HCT116 (cell line): ENCODE data around the gene ZDHHC19. TPM values are rescaled to one million over a fixed set of nuclear protein-coding genes. Genes with fewer than 3 reads are reported as not detected.

Experiments used
- ATAC-seq: fragments of 200-7000 bp; cut with Tn5 transposase; 2 replicates; pipeline ENCODE4 v1.9.1; 2020; ENCODE audit warnings: mild to moderate bottlenecking, moderate library complexity
- BruUV-seq: library from RNA; stranded (reverse); fragments of 400-500 nt; replicated peaks from 2 replicates; lab custom pipeline; 2021; lab: Mats Ljungman, UMichigan
- CTCF ChIA-PET: fragments of 300-600 bp; sonication (Branson Sonifier 250); formaldehyde crosslinking; loops from one replicate; lab custom pipeline; 2021; ENCODE audit warnings: antibody characterized with exemption; lab: Charles Lee
- POLR2A ChIA-PET: fragments of 300-600, 350-600 bp; sonication (Branson Sonifier 250); formaldehyde crosslinking; loops from one replicate; lab custom pipeline; 2021; ENCODE audit warnings: antibody characterized with exemption; lab: Charles Lee
- RAD21 ChIA-PET, 2 experiments: fragments of 300-600 bp; sonication (Branson Sonifier 250); formaldehyde crosslinking; loops; one replicate each; lab custom pipeline; 2023; ENCODE audit warnings: low total read pairs in 2 of 2; ENCODE audit not compliant: uncharacterized antibody in 2 of 2, unreplicated experiment in 2 of 2, low non-redundant PET in 1 of 2; lab: Charles Lee
- DNase-seq: peaks from one replicate; pipeline ENCODE4 v3.0.0-alpha.2; 2010; ENCODE audit warnings: low read depth, low spot score
- H2AFZ ChIP-seq: fragments of 200-600 bp; shearing (Covaris generic), sonication (generic); 2 replicates; pipeline ENCODE4 v1.6.1; 2017; ENCODE audit warnings: low read depth, mixed run types, mixed read lengths, antibody characterized with exemption, low read length; ENCODE audit not compliant: poor library complexity, severe bottlenecking
- H3K27ac ChIP-seq: 2 replicates; pipeline ENCODE4 v1.5.1; 2012; ENCODE audit warnings: low read depth, low read length
- H3K27me3 ChIP-seq: fragments of 200-600 bp; sonication (generic); 2 replicates; pipeline ENCODE4 v1.6.1; 2016; ENCODE audit warnings: mixed run types, low read length, mixed read lengths; ENCODE audit not compliant: insufficient read depth
- H3K36me3 ChIP-seq, 2 experiments: fragments of 200-500 bp in 1 of 2; fragments of 200-600 bp in 1 of 2; sonication (Bioruptor generic) in 1 of 2; sonication (generic) in 1 of 2; 2 replicates each; pipeline versions ENCODE4 v1.5.1 to v1.6.1; 2014 to 2016; ENCODE audit warnings: low read length in 2 of 2, inconsistent platforms in 1 of 2, mixed read lengths in 1 of 2, mixed run types in 1 of 2; ENCODE audit not compliant: insufficient read depth in 2 of 2, control insufficient read depth in 1 of 2
- H3K4me1 ChIP-seq, 2 experiments: fragments of 200-600 bp in 1 of 2; sonication (generic) in 1 of 2; 2 replicates each; pipeline versions ENCODE4 v1.5.1 to v1.6.1; 2012 to 2017; ENCODE audit warnings: low read length in 2 of 2, inconsistent platforms in 1 of 2, mild to moderate bottlenecking in 1 of 2, mixed read lengths in 1 of 2, mixed run types in 1 of 2, moderate library complexity in 1 of 2; ENCODE audit not compliant: insufficient read depth in 2 of 2, control insufficient read depth in 1 of 2
- H3K4me2 ChIP-seq: fragments of 200-600 bp; sonication (generic); 2 replicates; pipeline ENCODE4 v1.6.1; 2017; ENCODE audit warnings: mixed run types, low read length, mixed read lengths
- H3K4me3 ChIP-seq, 2 experiments: fragments of 200-600 bp in 1 of 2; sonication (generic) in 1 of 2; replicated peaks in 1 of 2; 2 replicates each; pipeline ENCODE4 v1.5.1; 2011 to 2016; ENCODE audit warnings: low read length in 2 of 2, control low read depth in 1 of 2, low read depth in 1 of 2, mild to moderate bottlenecking in 1 of 2, mixed read lengths in 1 of 2, mixed run types in 1 of 2
- H3K79me2 ChIP-seq: fragments of 200-600 bp; sonication (generic); 2 replicates; pipeline ENCODE4 v1.6.1; 2017; ENCODE audit warnings: mild to moderate bottlenecking, mixed run types, low read length, moderate library complexity, mixed read lengths; ENCODE audit not compliant: insufficient read depth
- H3K9ac ChIP-seq: fragments of 200-600 bp; sonication (generic); 2 replicates; pipeline ENCODE4 v1.6.1; 2016; ENCODE audit warnings: low read length, mixed read lengths
- H3K9me2 ChIP-seq: fragments of 200-600 bp; sonication (generic), shearing (Covaris generic); 2 replicates; pipeline ENCODE4 v1.6.1; 2017; ENCODE audit warnings: mixed run types, mild to moderate bottlenecking, moderate library complexity; ENCODE audit not compliant: insufficient read depth
- H3K9me3 ChIP-seq, 2 experiments: fragments of 200-500 bp in 1 of 2; fragments of 200-600 bp in 1 of 2; sonication (Bioruptor generic) in 1 of 2; sonication (generic) in 1 of 2; 2 replicates each; pipeline ENCODE4 v1.6.1; 2014 to 2017; ENCODE audit warnings: low read length in 2 of 2, mixed read lengths in 2 of 2, inconsistent platforms in 1 of 2, low read depth in 1 of 2, mild to moderate bottlenecking in 1 of 2, mixed run types in 1 of 2, moderate library complexity in 1 of 2; ENCODE audit not compliant: control insufficient read depth in 1 of 2, insufficient read depth in 1 of 2
- H4K20me1 ChIP-seq: fragments of 200-600 bp; sonication (generic), shearing (Covaris generic); 2 replicates; pipeline ENCODE4 v1.6.1; 2017; ENCODE audit warnings: mixed run types, mild to moderate bottlenecking, moderate library complexity; ENCODE audit not compliant: insufficient read depth
- CBX3 ChIP-seq: IDR thresholded peaks from 2 replicates; pipeline ENCODE4 v1.6.1; 2012; ENCODE audit warnings: low read depth
- ELF1 ChIP-seq: IDR thresholded peaks from 2 replicates; pipeline ENCODE4 v1.6.1; 2012; ENCODE audit warnings: low read depth, borderline replicate concordance
- EZH2 ChIP-seq: fragments of 200-600 bp; sonication (generic); IDR thresholded peaks from 2 replicates; pipeline ENCODE4 v1.6.1; 2017; ENCODE audit warnings: antibody characterized with exemption, mixed run types
- FOSL1 ChIP-seq: IDR thresholded peaks from 2 replicates; pipeline ENCODE4 v1.6.1; 2012; ENCODE audit warnings: low read depth
- JUND ChIP-seq: IDR thresholded peaks from 2 replicates; pipeline ENCODE4 v1.6.1; 2012
- SP1 ChIP-seq: IDR thresholded peaks from 2 replicates; pipeline ENCODE4 v1.6.1; 2012; ENCODE audit warnings: low read depth
- ZNF274 ChIP-seq: fragments of 200-500 bp; sonication (Bioruptor generic); IDR thresholded peaks from 2 replicates; pipeline ENCODE4 v1.6.1; 2014; ENCODE audit warnings: mild to moderate bottlenecking, low read depth, low read length, inconsistent platforms
- intact Hi-C: fragments of 100-400 bp; cut with micrococcal nuclease; formaldehyde crosslinking; loops from 2 replicates; pipeline ENCODE4 v1.10.0; 2022
- total RNA-seq: library from RNA; stranded (reverse); gene quantifications from one replicate; pipeline ENCODE4 v1.2.1, GENCODE V29; 2021; ENCODE audit not compliant: unreplicated experiment
- TF ChIP-seq, protein P1 (sequence below), 3 experiments: fragments of 200-600 bp in 1 of 3; sonication (generic) in 1 of 3; IDR thresholded peaks in 2 of 3; conservative IDR thresholded peaks in 1 of 3; 2 replicates each; pipeline ENCODE4 v1.5.1; 2012 to 2017; ENCODE audit warnings: low read depth in 2 of 3, low read length in 2 of 3, antibody characterized with exemption in 1 of 3, borderline replicate concordance in 1 of 3, control low read depth in 1 of 3, mild to moderate bottlenecking in 1 of 3, mixed read lengths in 1 of 3, mixed run types in 1 of 3, moderate library complexity in 1 of 3; ENCODE audit not compliant: insufficient read depth in 1 of 3
- TF ChIP-seq, protein P2 (sequence below): IDR thresholded peaks from 2 replicates; pipeline ENCODE4 v1.6.1; 2012; ENCODE audit warnings: low read depth
- TF ChIP-seq, protein P3 (sequence below): IDR thresholded peaks from 2 replicates; pipeline ENCODE4 v1.6.1; 2011; ENCODE audit warnings: mild to moderate bottlenecking, low read length, moderate library complexity; ENCODE audit not compliant: insufficient replicate concordance; ENCODE audit errors: extremely low read depth
- TF ChIP-seq, protein P4 (sequence below): IDR thresholded peaks from 2 replicates; pipeline ENCODE4 v1.6.1; 2012

Gene ZDHHC19
- total RNA-seq, 1 experiment from 2014 or later = not detected

DNA sequence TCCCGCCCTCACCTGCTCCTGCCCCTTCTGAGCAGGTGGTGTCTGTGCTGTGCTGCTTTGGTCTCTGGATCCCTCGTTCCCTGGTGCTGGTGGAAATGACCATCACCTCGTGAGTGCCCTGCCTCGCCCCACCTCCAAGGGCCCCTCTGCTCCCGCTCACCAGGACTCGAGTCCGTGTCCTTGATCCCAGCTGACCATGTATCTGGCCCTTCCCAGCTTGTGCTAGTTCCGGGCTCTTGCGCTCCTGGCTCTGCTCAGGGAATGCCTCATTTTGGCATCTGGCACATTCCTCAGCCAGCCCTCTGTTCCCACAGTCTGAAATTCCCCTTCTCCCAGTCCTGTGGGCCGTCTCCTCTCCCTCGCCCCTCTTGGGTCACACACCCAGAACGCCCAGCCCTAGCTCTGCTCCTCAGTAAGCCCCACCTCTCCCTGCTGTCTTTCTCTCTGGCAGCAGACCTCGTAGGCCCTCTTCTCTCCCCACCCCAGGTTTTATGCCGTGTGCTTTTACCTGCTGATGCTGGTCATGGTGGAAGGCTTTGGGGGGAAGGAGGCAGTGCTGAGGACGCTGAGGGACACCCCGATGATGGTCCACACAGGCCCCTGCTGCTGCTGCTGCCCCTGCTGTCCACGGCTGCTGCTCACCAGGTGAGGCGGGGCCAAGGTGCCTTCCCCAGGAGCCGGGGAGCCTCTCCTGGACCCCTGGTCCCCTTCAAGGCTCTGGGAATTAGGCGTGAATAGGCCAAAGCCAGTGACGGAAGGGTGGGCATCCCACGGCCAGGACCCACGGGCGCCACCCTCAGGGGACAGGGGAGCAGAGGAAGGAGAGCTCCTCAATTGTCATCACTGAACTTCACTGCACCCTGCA lies 16.7 kb upstream of the ZDHHC19 start:
- POLR2A ChIA-PET = no interaction called here

More for the DNA sequence above, 16.7 kb upstream of the ZDHHC19 start:
- Histone ChIP-seq H3K27ac (no peak overlapping the region), H3K9ac (no peak overlapping the region), H3K4me1 (no peaks in the 10 kb centered on the region), H3K4me3 (no peak overlapping the region), H3K4me2 (no peak overlapping the region), H3K36me3 (no peaks in the 10 kb centered on the region), H3K79me2 (no peaks in the 10 kb centered on the region), H4K20me1 (no peaks in the 10 kb centered on the region), H3K9me3 (no peaks in the 10 kb centered on the region), H2AFZ (no peak overlapping the region), H3K9me2 (no peaks in the 10 kb centered on the region), H3K27me3 (no peaks in the 10 kb centered on the region)
- BruUV-seq = no TSS peak
- intact Hi-C loops = no loop called here
- no peak for DNase-seq
- RAD21 ChIA-PET = no interaction called here
- ATAC-seq = peak; percentile 33; the same call in 1 of the 2 replicates
- CTCF ChIA-PET = no interaction called here
- TF ChIP-seq, protein P1, sequence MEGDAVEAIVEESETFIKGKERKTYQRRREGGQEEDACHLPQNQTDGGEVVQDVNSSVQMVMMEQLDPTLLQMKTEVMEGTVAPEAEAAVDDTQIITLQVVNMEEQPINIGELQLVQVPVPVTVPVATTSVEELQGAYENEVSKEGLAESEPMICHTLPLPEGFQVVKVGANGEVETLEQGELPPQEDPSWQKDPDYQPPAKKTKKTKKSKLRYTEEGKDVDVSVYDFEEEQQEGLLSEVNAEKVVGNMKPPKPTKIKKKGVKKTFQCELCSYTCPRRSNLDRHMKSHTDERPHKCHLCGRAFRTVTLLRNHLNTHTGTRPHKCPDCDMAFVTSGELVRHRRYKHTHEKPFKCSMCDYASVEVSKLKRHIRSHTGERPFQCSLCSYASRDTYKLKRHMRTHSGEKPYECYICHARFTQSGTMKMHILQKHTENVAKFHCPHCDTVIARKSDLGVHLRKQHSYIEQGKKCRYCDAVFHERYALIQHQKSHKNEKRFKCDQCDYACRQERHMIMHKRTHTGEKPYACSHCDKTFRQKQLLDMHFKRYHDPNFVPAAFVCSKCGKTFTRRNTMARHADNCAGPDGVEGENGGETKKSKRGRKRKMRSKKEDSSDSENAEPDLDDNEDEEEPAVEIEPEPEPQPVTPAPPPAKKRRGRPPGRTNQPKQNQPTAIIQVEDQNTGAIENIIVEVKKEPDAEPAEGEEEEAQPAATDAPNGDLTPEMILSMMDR (IDR thresholded peaks at IDR 0.05 in 2 of 3, conservative IDR thresholded peaks at IDR 0.05 in 1 of 3; ENCODE audit: borderline replicate concordance in 1 of 3, insufficient read depth in 1 of 3, low read depth in 2 of 3, low read length in 2 of 3) = no peak
- no peak for TF ChIP-seq EZH2
- no peak for TF ChIP-seq SP1
- TF ChIP-seq FOSL1 = no peak
- no peak for TF ChIP-seq ELF1
- TF ChIP-seq JUND = no peak
- no peak for TF ChIP-seq ZNF274
- TF ChIP-seq CBX3 = no peak
- TF ChIP-seq, protein P2, sequence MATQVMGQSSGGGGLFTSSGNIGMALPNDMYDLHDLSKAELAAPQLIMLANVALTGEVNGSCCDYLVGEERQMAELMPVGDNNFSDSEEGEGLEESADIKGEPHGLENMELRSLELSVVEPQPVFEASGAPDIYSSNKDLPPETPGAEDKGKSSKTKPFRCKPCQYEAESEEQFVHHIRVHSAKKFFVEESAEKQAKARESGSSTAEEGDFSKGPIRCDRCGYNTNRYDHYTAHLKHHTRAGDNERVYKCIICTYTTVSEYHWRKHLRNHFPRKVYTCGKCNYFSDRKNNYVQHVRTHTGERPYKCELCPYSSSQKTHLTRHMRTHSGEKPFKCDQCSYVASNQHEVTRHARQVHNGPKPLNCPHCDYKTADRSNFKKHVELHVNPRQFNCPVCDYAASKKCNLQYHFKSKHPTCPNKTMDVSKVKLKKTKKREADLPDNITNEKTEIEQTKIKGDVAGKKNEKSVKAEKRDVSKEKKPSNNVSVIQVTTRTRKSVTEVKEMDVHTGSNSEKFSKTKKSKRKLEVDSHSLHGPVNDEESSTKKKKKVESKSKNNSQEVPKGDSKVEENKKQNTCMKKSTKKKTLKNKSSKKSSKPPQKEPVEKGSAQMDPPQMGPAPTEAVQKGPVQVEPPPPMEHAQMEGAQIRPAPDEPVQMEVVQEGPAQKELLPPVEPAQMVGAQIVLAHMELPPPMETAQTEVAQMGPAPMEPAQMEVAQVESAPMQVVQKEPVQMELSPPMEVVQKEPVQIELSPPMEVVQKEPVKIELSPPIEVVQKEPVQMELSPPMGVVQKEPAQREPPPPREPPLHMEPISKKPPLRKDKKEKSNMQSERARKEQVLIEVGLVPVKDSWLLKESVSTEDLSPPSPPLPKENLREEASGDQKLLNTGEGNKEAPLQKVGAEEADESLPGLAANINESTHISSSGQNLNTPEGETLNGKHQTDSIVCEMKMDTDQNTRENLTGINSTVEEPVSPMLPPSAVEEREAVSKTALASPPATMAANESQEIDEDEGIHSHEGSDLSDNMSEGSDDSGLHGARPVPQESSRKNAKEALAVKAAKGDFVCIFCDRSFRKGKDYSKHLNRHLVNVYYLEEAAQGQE = no peak
- TF ChIP-seq, protein P3, sequence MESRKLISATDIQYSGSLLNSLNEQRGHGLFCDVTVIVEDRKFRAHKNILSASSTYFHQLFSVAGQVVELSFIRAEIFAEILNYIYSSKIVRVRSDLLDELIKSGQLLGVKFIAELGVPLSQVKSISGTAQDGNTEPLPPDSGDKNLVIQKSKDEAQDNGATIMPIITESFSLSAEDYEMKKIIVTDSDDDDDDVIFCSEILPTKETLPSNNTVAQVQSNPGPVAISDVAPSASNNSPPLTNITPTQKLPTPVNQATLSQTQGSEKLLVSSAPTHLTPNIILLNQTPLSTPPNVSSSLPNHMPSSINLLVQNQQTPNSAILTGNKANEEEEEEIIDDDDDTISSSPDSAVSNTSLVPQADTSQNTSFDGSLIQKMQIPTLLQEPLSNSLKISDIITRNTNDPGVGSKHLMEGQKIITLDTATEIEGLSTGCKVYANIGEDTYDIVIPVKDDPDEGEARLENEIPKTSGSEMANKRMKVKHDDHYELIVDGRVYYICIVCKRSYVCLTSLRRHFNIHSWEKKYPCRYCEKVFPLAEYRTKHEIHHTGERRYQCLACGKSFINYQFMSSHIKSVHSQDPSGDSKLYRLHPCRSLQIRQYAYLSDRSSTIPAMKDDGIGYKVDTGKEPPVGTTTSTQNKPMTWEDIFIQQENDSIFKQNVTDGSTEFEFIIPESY = no peak
- TF ChIP-seq, protein P4, sequence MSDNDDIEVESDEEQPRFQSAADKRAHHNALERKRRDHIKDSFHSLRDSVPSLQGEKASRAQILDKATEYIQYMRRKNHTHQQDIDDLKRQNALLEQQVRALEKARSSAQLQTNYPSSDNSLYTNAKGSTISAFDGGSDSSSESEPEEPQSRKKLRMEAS = no peak
